CD4-positive, alpha-beta T cell (primary cell): ENCODE measurements around the gene TSPAN1. TPM values are rescaled to one million over a fixed set of nuclear protein-coding genes. Genes with fewer than 3 reads are reported as not detected.

ENCODE experiments used
- ATAC-seq: fragments of 200-7000 bp; cut with Tn5 transposase; one replicate; pipeline ENCODE4 v1.10.0; 2022; ENCODE audit warnings: mild to moderate bottlenecking; ENCODE audit not compliant: poor library complexity
- CTCF ChIA-PET: fragments of 350-600 bp; sonication (Branson Sonifier 250); formaldehyde crosslinking; loops from one replicate; lab custom pipeline; 2021; ENCODE audit warnings: antibody characterized with exemption, inconsistent platforms; lab: Charles Lee
- POLR2A ChIA-PET: fragments of 350-600 bp; sonication (Branson Sonifier 250); formaldehyde crosslinking; loops from one replicate; lab custom pipeline; 2021; ENCODE audit warnings: antibody characterized with exemption, inconsistent platforms; lab: Charles Lee
- DNase-seq, 14 experiments: peaks; one replicate each; pipeline ENCODE4 v3.0.0-alpha.2; 2013 to 2020; ENCODE audit warnings: mixed read lengths in 2 of 14
- H3K27ac ChIP-seq, 2 donors: one replicate each; pipeline versions ENCODE4 v1.5.1 to v1.7.0; 2013; ENCODE audit warnings: low read length in 2 of 2, low read depth in 1 of 2, mild to moderate bottlenecking in 1 of 2
- H3K27me3 ChIP-seq, 2 experiments: 1 replicate in 1 of 2; 2 replicates in 1 of 2; pipeline versions ENCODE4 v1.6.1 to v1.7.0; 2013; ENCODE audit warnings: low read length in 2 of 2, control low read depth in 1 of 2, mild to moderate bottlenecking in 1 of 2, moderate library complexity in 1 of 2; ENCODE audit not compliant: insufficient read depth in 2 of 2, control insufficient read depth in 1 of 2
- H3K36me3 ChIP-seq: one replicate; pipeline ENCODE4 v1.6.1; 2013; ENCODE audit warnings: low read length, control low read depth; ENCODE audit not compliant: insufficient read depth
- H3K4me1 ChIP-seq: one replicate; pipeline ENCODE4 v1.6.1; 2013; ENCODE audit warnings: low read length, control low read depth; ENCODE audit not compliant: insufficient read depth
- H3K4me3 ChIP-seq: one replicate; pipeline ENCODE4 v1.5.1; 2013; ENCODE audit warnings: mild to moderate bottlenecking, low read length, moderate library complexity
- H3K9me3 ChIP-seq, 2 experiments: 1 replicate in 1 of 2; 2 replicates in 1 of 2; pipeline versions ENCODE4 v1.6.1 to v1.7.0; 2013; ENCODE audit warnings: low read length in 2 of 2, mild to moderate bottlenecking in 2 of 2, control low read depth in 1 of 2, moderate library complexity in 1 of 2; ENCODE audit not compliant: control insufficient read depth in 1 of 2, insufficient read depth in 1 of 2
- H3K27ac Mint-ChIP-seq: one replicate; pipeline ENCODE4 v1.8.0; 2020; ENCODE audit warnings: mixed read lengths
- H3K27me3 Mint-ChIP-seq: one replicate; pipeline ENCODE4 v1.8.0; 2021; ENCODE audit warnings: mixed read lengths
- H3K36me3 Mint-ChIP-seq: one replicate; pipeline ENCODE4 v1.8.0; 2021; ENCODE audit warnings: low read depth, mixed read lengths
- H3K4me1 Mint-ChIP-seq: one replicate; pipeline ENCODE4 v1.8.0; 2021; ENCODE audit warnings: low read depth, mixed read lengths
- H3K4me3 Mint-ChIP-seq: one replicate; pipeline ENCODE4 v1.8.0; 2020; ENCODE audit warnings: mild to moderate bottlenecking, mixed read lengths
- H3K9me3 Mint-ChIP-seq: one replicate; pipeline ENCODE4 v1.8.0; 2020; ENCODE audit warnings: mixed read lengths
- CTCF ChIP-seq: fragments of 200-600 bp; IDR thresholded peaks from one replicate; pipeline ENCODE4 v1.8.0; 2022; ENCODE audit warnings: antibody characterized with exemption, mild to moderate bottlenecking
- intact Hi-C, 2 experiments: fragments of 100-400 bp; cut with DNase I in 1 of 2; cut with micrococcal nuclease in 1 of 2; formaldehyde crosslinking; loops; one replicate each; pipeline versions ENCODE4 v1.15.1 to v1.9.0; 2023 to 2025; cut with DNase I, micrococcal nuclease
- total RNA-seq, 174 experiments: library from RNA in 2 of 174; stranded (reverse) in 2 of 174; gene quantifications; one replicate each; pipeline ENCODE4 v1.2.3 and lab custom pipeline; 2021 to 2026

TSPAN1 gene
- total RNA-seq, 2 experiments from 2014 or later: not detected

- intact Hi-C loops: no loop called here
- ATAC-seq (no peak), DNase-seq (no peak)
- Histone ChIP-seq H3K4me1 (peaks cover 23% of the 10 kb centered on the region), H3K4me3 (no peak overlapping the region), H3K27ac (no peak overlapping the region), H3K9me3 (no peaks in the 10 kb centered on the region), H3K36me3 (no peaks in the 10 kb centered on the region), H3K27me3 (peaks cover 26 to 32% of the 10 kb centered on the region in 2 experiments)
- Mint-ChIP-seq H3K36me3 (peaks cover 4% of the 10 kb centered on the region), H3K9me3 (no peaks in the 10 kb centered on the region), H3K4me3 (no peak overlapping the region), H3K27me3 (peaks cover 60% of the 10 kb centered on the region), H3K4me1 (peaks cover 30% of the 10 kb centered on the region), H3K27ac (no peak overlapping the region)
- ChIA-PET POLR2A (interaction anchor here (3.4 kb wide), 1 partner anchor 36 kb away, joined by 17 read pairs; no protein-coding TSS in a partner anchor), CTCF (no interaction called here)
- no peak for TF ChIP-seq CTCF
These were observed 44.3 kb upstream of the TSPAN1 start for GRCh38 chr1:46130606-46131005.

GRCh38 chr1:46131093-46131492 lies 43.8 kb upstream of the TSPAN1 start:
- peaks cover 23% of the 10 kb centered on the region for H3K4me1 ChIP-seq
- no peak overlapping the region for H3K27ac ChIP-seq
- POLR2A ChIA-PET: interaction anchor here (0.6 to 3.4 kb wide), 3 partner anchors 8 to 36 kb away, joined by 3 to 17 read pairs (median 3); no protein-coding TSS in a partner anchor
- Mint-ChIP-seq H3K27ac (no peak overlapping the region), H3K27me3 (peaks cover 60% of the 10 kb centered on the region), H3K36me3 (peaks cover 4% of the 10 kb centered on the region), H3K4me1 (peaks cover 30% of the 10 kb centered on the region), H3K9me3 (no peaks in the 10 kb centered on the region), H3K4me3 (peak overlapping the region; percentile 57)
- CTCF ChIA-PET: no interaction called here
- peaks cover 26 to 32% of the 10 kb centered on the region in 2 experiments for H3K27me3 ChIP-seq
- H3K36me3 ChIP-seq: no peaks in the 10 kb centered on the region
- TF ChIP-seq CTCF: no peak
- H3K4me3 ChIP-seq: no peak overlapping the region
- intact Hi-C loops: no loop called here
- H3K9me3 ChIP-seq: no peaks in the 10 kb centered on the region
- peak in 1 of 14 experiments; percentile 9 for DNase-seq
- ATAC-seq: no peak

DNA sequence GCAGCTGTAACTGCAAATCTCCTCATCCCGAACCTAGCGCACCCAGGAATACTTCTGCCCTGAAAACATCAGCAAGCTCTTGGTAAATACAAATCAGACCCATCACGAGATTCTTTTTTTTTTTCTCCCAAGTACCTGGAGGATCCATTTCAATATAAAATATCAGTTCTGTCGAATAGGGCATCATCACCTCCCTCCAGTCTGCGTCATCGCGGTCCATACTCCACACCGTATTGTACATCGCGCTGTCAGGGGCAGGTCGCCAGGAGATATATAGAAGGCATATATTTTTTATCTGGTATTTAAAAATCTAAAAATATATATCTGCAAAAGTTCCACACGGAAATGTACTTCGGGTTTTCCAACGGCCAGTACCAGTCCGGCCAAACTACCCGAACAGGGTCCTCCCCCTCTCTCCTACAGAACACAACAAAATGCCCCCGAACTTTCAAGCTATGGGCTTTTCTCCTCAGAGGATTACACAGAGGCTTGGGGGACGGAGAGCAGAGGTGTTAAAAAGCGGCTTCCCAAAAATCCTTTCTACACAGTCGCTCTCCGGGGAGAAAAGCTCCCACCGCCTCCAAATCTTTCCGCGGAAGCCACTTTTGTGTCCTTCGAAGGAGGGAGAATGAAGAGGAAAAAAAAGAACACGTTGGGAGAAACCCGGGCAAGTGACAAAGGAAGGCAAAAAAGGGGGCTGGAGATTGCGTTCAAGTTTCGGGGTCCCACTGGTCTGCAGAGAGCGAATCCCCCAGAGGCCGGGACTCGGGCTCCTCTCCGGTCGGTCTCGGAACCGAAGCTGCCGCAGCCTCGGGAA lies 43.0 kb upstream of the TSPAN1 start:
- Mint-ChIP-seq H3K9me3 (no peaks in the 10 kb centered on the region), H3K4me1 (peaks cover 30% of the 10 kb centered on the region), H3K27me3 (peaks cover 68% of the 10 kb centered on the region), H3K4me3 (peak overlapping the region; percentile 93), H3K36me3 (peaks cover 4% of the 10 kb centered on the region), H3K27ac (no peak overlapping the region)
- Histone ChIP-seq H3K27ac (peak overlapping the region in 1 of 2 donors; percentile 78), H3K4me3 (peak overlapping the region; percentile 91), H3K27me3 (peaks cover 24 to 32% of the 10 kb centered on the region in 2 experiments), H3K4me1 (peaks cover 23% of the 10 kb centered on the region), H3K9me3 (no peaks in the 10 kb centered on the region), H3K36me3 (no peaks in the 10 kb centered on the region)
- ChIA-PET CTCF (interaction anchor here (0.9 kb wide), 1 partner anchor 92 kb away, joined by 3 read pairs; no protein-coding TSS in a partner anchor), POLR2A (interaction anchor here (0.6 to 3.4 kb wide), 3 partner anchors 9 to 35 kb away, joined by 3 to 17 read pairs (median 3); no protein-coding TSS in a partner anchor)
- DNase-seq (peak in 9 of 14 experiments; percentile 2 to 63 (median 28)), ATAC-seq (peak; percentile 35)
- intact Hi-C loops: loop anchor here in 1 of 2 experiments (2.0 kb wide), 1 partner anchor 67 kb away; the partner anchor contains the start of gene POMGNT1
- TF ChIP-seq CTCF: no peak
